Measurements from ENCODE around the gene CLEC2L. TPM values are rescaled to one million over a fixed set of nuclear protein-coding genes. Genes with fewer than 3 reads are reported as not detected.

The CLEC2L gene
- total RNA-seq, 1 experiment from 2014 or later = not detected

GRCh38 chr7:139532636-139533155 lies 9.2 kb downstream of the CLEC2L start (continued):
- TF ChIP-seq REST (IDR thresholded peaks at IDR 0.05; ENCODE audit: low read depth) = no peak
- TF ChIP-seq POLR2A (IDR thresholded peaks at IDR 0.05; ENCODE audit: borderline replicate concordance, extremely low read depth, insufficient read depth, insufficient read length) = no peak

GRCh38 chr7:139534096-139534495 lies 10.6 kb downstream of the CLEC2L start:
- CTCF ChIA-PET = no interaction called here
- intact Hi-C loops (cut with micrococcal nuclease) = no loop called here
- Histone ChIP-seq H3K9me2 (ENCODE audit: insufficient read depth) (no peaks in the 10 kb centered on the region), H3K9ac (ENCODE audit: low read length) (no peak overlapping the region), H3K27ac (ENCODE audit: low read depth, low read length) (no peak overlapping the region), H3K79me2 (ENCODE audit: insufficient read depth, low read length) (no peaks in the 10 kb centered on the region), H2AFZ (ENCODE audit: low read depth, low read length, poor library complexity, severe bottlenecking) (no peak overlapping the region), H3K4me1 (ENCODE audit: control insufficient read depth in 1 of 2, insufficient read depth in 2 of 2, low read length in 2 of 2) (no peaks in the 10 kb centered on the region), H3K4me2 (ENCODE audit: low read length) (no peak overlapping the region), H3K27me3 (ENCODE audit: insufficient read depth, low read length) (peaks cover 10% of the 10 kb centered on the region; the same call in 1 of the 2 replicates), H3K9me3 (ENCODE audit: control insufficient read depth in 1 of 2, insufficient read depth in 1 of 2, low read depth in 1 of 2, low read length in 2 of 2) (no peaks in the 10 kb centered on the region), H4K20me1 (ENCODE audit: insufficient read depth) (no peaks in the 10 kb centered on the region), H3K4me3 (replicated peaks in 1 of 2; ENCODE audit: low read depth in 1 of 2, low read length in 2 of 2) (no peak overlapping the region), H3K36me3 (ENCODE audit: control insufficient read depth in 1 of 2, insufficient read depth in 2 of 2, low read length in 2 of 2) (no peaks in the 10 kb centered on the region)
- no TSS peak for BruUV-seq (replicated peaks)
- DNase-seq (ENCODE audit: low read depth, low spot score) (no peak), ATAC-seq (no peak)
- RAD21 ChIA-PET (ENCODE audit: low non-redundant PET in 1 of 2, low total read pairs in 2 of 2, uncharacterized antibody in 2 of 2, unreplicated experiment in 2 of 2) = no interaction called here
- TF ChIP-seq CTCF (IDR thresholded peaks at IDR 0.05 in 2 of 3, conservative IDR thresholded peaks at IDR 0.05 in 1 of 3; ENCODE audit: borderline replicate concordance in 1 of 3, insufficient read depth in 1 of 3, low read depth in 2 of 3, low read length in 2 of 3) (no peak), ZBTB33 (IDR thresholded peaks at IDR 0.05; ENCODE audit: extremely low read depth, insufficient replicate concordance, low read length) (no peak), ZFX (IDR thresholded peaks at IDR 0.05) (no peak), REST (IDR thresholded peaks at IDR 0.05; ENCODE audit: low read depth) (no peak), EGR1 (IDR thresholded peaks at IDR 0.05; ENCODE audit: low read depth) (no peak), SP1 (IDR thresholded peaks at IDR 0.05; ENCODE audit: low read depth) (no peak)
- POLR2A ChIA-PET = no interaction called here

All from HCT116 (cell line).